GM18867 (cell line): Measurements from ENCODE around the gene CTTN.
"Not testable (repeated sequence)": the region's sequence is repeated elsewhere in the genome, so short reads cannot be mapped to it uniquely, and the experiment has no call there.

Experiments
- ATAC-seq: cut with Tn5 transposase; IDR thresholded peaks from one replicate; pipeline ENCODE4 v1.9.1; 2021; ENCODE audit warnings: mild to moderate bottlenecking, moderate library complexity; ENCODE audit not compliant: unreplicated experiment

Gene CTTN

GRCh38 chr11:70378506-70379134 lies 19.7 kb upstream of the CTTN start:
- ATAC-seq = no peak

- no peak for ATAC-seq
Observed at GRCh38 chr11:70381350-70381749, 17.0 kb upstream of the CTTN start.

- no peak for ATAC-seq
Observed at GRCh38 chr11:70381872-70382861, 16.2 kb upstream of the CTTN start.

GRCh38 chr11:70383664-70384565 lies 14.4 kb upstream of the CTTN start:
- ATAC-seq = no peak

GRCh38 chr11:70384566-70385152 lies 13.7 kb upstream of the CTTN start:
- ATAC-seq = no peak

GRCh38 chr11:70387564-70387963 lies 10.8 kb upstream of the CTTN start:
- ATAC-seq = no peak

- ATAC-seq = no peak
Observed at GRCh38 chr11:70389201-70389600, 9.1 kb upstream of the CTTN start.

- not testable (repeated sequence) for ATAC-seq
Observed at GRCh38 chr11:70390882-70391281, 7.4 kb upstream of the CTTN start.

- ATAC-seq = no peak
Observed at GRCh38 chr11:70394211-70394950, 3.9 kb upstream of the CTTN start.

GRCh38 chr11:70397336-70397982 lies 870 bp upstream of the CTTN start:
- no peak for ATAC-seq

- no peak for ATAC-seq
Observed at GRCh38 chr11:70398834-70399680, 728 bp downstream of the CTTN start.

- ATAC-seq = no peak
Observed at GRCh38 chr11:70399681-70400112, 1.4 kb downstream of the CTTN start.

GRCh38 chr11:70400643-70401042 lies 2.3 kb downstream of the CTTN start:
- ATAC-seq = no peak

- no peak for ATAC-seq
Observed at GRCh38 chr11:70402016-70402415, 3.7 kb downstream of the CTTN start.

- no peak for ATAC-seq
Observed at GRCh38 chr11:70402685-70403084, 4.4 kb downstream of the CTTN start.

- ATAC-seq = no peak
Observed at GRCh38 chr11:70404244-70404643, 5.9 kb downstream of the CTTN start.

GRCh38 chr11:70405679-70406395 lies 7.5 kb downstream of the CTTN start:
- ATAC-seq = no peak

GRCh38 chr11:70407121-70407520 lies 8.8 kb downstream of the CTTN start:
- ATAC-seq = no peak
